ENCODE results near the gene JKAMP. TPM values are rescaled to one million over a fixed set of nuclear protein-coding genes. Genes with fewer than 3 reads are reported as not detected.

Gene JKAMP
- total RNA-seq, 1 experiment from 2014 or later: 46.5 TPM

GRCh38 chr14:59511916-59512575 is 27.7 kb downstream of the JKAMP start:
- Histone ChIP-seq H3K27me3 (ENCODE audit: insufficient read depth, low read length) (no peaks in the 10 kb centered on the region), H3K9me2 (ENCODE audit: insufficient read depth) (no peaks in the 10 kb centered on the region), H3K9me3 (ENCODE audit: control insufficient read depth in 1 of 2, insufficient read depth in 1 of 2, low read depth in 1 of 2, low read length in 2 of 2) (no peaks in the 10 kb centered on the region), H3K36me3 (ENCODE audit: control insufficient read depth in 1 of 2, insufficient read depth in 2 of 2, low read length in 2 of 2) (no peaks in the 10 kb centered on the region), H3K9ac (ENCODE audit: low read length) (no peak overlapping the region), H3K27ac (ENCODE audit: low read depth, low read length) (no peak overlapping the region), H3K79me2 (ENCODE audit: insufficient read depth, low read length) (no peaks in the 10 kb centered on the region), H3K4me3 (replicated peaks in 1 of 2; ENCODE audit: low read depth in 1 of 2, low read length in 2 of 2) (no peak overlapping the region), H2AFZ (ENCODE audit: low read depth, low read length, poor library complexity, severe bottlenecking) (no peak overlapping the region), H4K20me1 (ENCODE audit: insufficient read depth) (no peaks in the 10 kb centered on the region), H3K4me1 (ENCODE audit: control insufficient read depth in 1 of 2, insufficient read depth in 2 of 2, low read length in 2 of 2) (no peaks in the 10 kb centered on the region), H3K4me2 (ENCODE audit: low read length) (no peak overlapping the region)
- ChIA-PET CTCF (interaction anchor here (1.1 to 1.3 kb wide), 6 partner anchors 11 to 387 kb away, joined by 3 to 6 read pairs (median 4); no protein-coding TSS in a partner anchor), RAD21 (ENCODE audit: low non-redundant PET in 1 of 2, low total read pairs in 2 of 2, uncharacterized antibody in 2 of 2, unreplicated experiment in 2 of 2) (no interaction called here), POLR2A (no interaction called here)
- BruUV-seq (replicated peaks): no TSS peak
- TF ChIP-seq CTCF (IDR thresholded peaks at IDR 0.05 in 2 of 3, conservative IDR thresholded peaks at IDR 0.05 in 1 of 3; ENCODE audit: borderline replicate concordance in 1 of 3, insufficient read depth in 1 of 3, low read depth in 2 of 3, low read length in 2 of 3) (peak; percentile 23 to 81 (median 74); a peak in 4 of 6 replicates), ELF1 (IDR thresholded peaks at IDR 0.05; ENCODE audit: borderline replicate concordance, low read depth) (no peak), RAD21 (IDR thresholded peaks at IDR 0.05; ENCODE audit: low read depth) (peak; percentile 24; the same call in 1 of the 2 replicates)
- ATAC-seq (peak; percentile 71), DNase-seq (ENCODE audit: low read depth, low spot score) (no peak)
- intact Hi-C loops (cut with micrococcal nuclease): loop anchor here (5.0 kb wide), 1 partner anchor 465 kb away; no protein-coding TSS in a partner anchor

DNA sequence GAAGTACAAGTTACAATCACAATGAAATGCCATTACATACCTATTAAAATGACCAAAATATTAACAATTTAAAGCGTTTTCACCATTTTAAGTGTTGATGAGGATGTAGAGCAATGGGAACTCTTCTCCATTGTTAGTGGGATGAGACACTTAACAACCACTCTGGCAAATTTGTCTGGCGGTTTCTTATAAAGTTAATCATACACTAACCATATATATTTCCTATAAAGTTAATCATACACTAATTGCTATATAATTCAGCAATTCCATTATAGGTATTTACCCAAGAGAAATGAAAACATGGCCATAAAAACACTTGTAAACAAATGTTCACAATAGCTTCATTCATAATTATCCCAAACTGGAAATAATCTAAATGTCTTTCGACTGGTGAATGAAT is 35.9 kb downstream of the JKAMP start:
- H3K9ac ChIP-seq (ENCODE audit: low read length): no peak overlapping the region
- H3K36me3 ChIP-seq (ENCODE audit: control insufficient read depth in 1 of 2, insufficient read depth in 2 of 2, low read length in 2 of 2): no peaks in the 10 kb centered on the region
- H2AFZ ChIP-seq (ENCODE audit: low read depth, low read length, poor library complexity, severe bottlenecking): no peak overlapping the region
- CTCF ChIA-PET: no interaction called here
- DNase-seq (ENCODE audit: low read depth, low spot score): no peak
- ATAC-seq: no peak
- intact Hi-C loops (cut with micrococcal nuclease): no loop called here
- H3K9me3 ChIP-seq (ENCODE audit: control insufficient read depth in 1 of 2, insufficient read depth in 1 of 2, low read depth in 1 of 2, low read length in 2 of 2): no peaks in the 10 kb centered on the region
- no peaks in the 10 kb centered on the region for H3K9me2 ChIP-seq (ENCODE audit: insufficient read depth)
- no peaks in the 10 kb centered on the region for H4K20me1 ChIP-seq (ENCODE audit: insufficient read depth)
- BruUV-seq (replicated peaks): no TSS peak
- POLR2A ChIA-PET: no interaction called here
- no peak overlapping the region for H3K4me3 ChIP-seq (replicated peaks in 1 of 2; ENCODE audit: low read depth in 1 of 2, low read length in 2 of 2)
- H3K27me3 ChIP-seq (ENCODE audit: insufficient read depth, low read length): no peaks in the 10 kb centered on the region
- no peak overlapping the region for H3K27ac ChIP-seq (ENCODE audit: low read depth, low read length)
- no peaks in the 10 kb centered on the region for H3K4me1 ChIP-seq (ENCODE audit: control insufficient read depth in 1 of 2, insufficient read depth in 2 of 2, low read length in 2 of 2)
- RAD21 ChIA-PET (ENCODE audit: low non-redundant PET in 1 of 2, low total read pairs in 2 of 2, uncharacterized antibody in 2 of 2, unreplicated experiment in 2 of 2): no interaction called here
- H3K4me2 ChIP-seq (ENCODE audit: low read length): no peak overlapping the region
- H3K79me2 ChIP-seq (ENCODE audit: insufficient read depth, low read length): no peaks in the 10 kb centered on the region
- TF ChIP-seq, protein P1, sequence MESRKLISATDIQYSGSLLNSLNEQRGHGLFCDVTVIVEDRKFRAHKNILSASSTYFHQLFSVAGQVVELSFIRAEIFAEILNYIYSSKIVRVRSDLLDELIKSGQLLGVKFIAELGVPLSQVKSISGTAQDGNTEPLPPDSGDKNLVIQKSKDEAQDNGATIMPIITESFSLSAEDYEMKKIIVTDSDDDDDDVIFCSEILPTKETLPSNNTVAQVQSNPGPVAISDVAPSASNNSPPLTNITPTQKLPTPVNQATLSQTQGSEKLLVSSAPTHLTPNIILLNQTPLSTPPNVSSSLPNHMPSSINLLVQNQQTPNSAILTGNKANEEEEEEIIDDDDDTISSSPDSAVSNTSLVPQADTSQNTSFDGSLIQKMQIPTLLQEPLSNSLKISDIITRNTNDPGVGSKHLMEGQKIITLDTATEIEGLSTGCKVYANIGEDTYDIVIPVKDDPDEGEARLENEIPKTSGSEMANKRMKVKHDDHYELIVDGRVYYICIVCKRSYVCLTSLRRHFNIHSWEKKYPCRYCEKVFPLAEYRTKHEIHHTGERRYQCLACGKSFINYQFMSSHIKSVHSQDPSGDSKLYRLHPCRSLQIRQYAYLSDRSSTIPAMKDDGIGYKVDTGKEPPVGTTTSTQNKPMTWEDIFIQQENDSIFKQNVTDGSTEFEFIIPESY (IDR thresholded peaks at IDR 0.05; ENCODE audit: extremely low read depth, insufficient replicate concordance, low read length): no peak
- TF ChIP-seq JUND (IDR thresholded peaks at IDR 0.05) (no peak), EZH2phosphoT487 (IDR thresholded peaks at IDR 0.05; ENCODE audit: borderline replicate concordance) (no peak), ELF1 (IDR thresholded peaks at IDR 0.05; ENCODE audit: borderline replicate concordance, low read depth) (no peak), EZH2 (IDR thresholded peaks at IDR 0.05) (no peak), SIN3A (IDR thresholded peaks at IDR 0.05; ENCODE audit: low read depth) (no peak), REST (IDR thresholded peaks at IDR 0.05; ENCODE audit: low read depth) (no peak), SP1 (IDR thresholded peaks at IDR 0.05; ENCODE audit: low read depth) (no peak)

All from HCT116 (cell line).